Esophagus squamous epithelium (tissue), 5 donors: ENCODE measurements around the gene VEGFB. TPM values are rescaled to one million over a fixed set of nuclear protein-coding genes. Genes with fewer than 3 reads are reported as not detected.
A peak's percentile ranks its signal among the peaks of the same experiment; 100 is the strongest.

Experiments
- DNase-seq: peaks from one replicate; lab custom pipeline; 2025; lab: John Stamatoyannopoulos, UW
- H3K27ac ChIP-seq, 4 donors: fragments of 200-600 bp; sonication (generic); one replicate each; pipeline ENCODE4 v1.5.1; 2016 to 2019; ENCODE audit warnings: mild to moderate bottlenecking in 1 of 4
- H3K27me3 ChIP-seq, 4 donors: fragments of 200-600 bp; sonication (generic); 1 replicate in 3 of 4; 2 replicates in 1 of 4; pipeline versions ENCODE4 v1.5.1 to v1.6.0; 2017 to 2021; ENCODE audit warnings: antibody characterized with exemption in 1 of 4
- H3K36me3 ChIP-seq, 3 donors: fragments of 200-600 bp; sonication (generic); one replicate each; pipeline ENCODE4 v1.5.1; 2016 to 2019
- H3K4me1 ChIP-seq, 3 donors: fragments of 200-600 bp; sonication (generic); one replicate each; pipeline ENCODE4 v1.5.1; 2017 to 2019
- H3K4me3 ChIP-seq, 4 donors: fragments of 200-600 bp; sonication (generic); 1 replicate in 3 of 4; 2 replicates in 1 of 4; pipeline ENCODE4 v1.5.1; 2016 to 2019; ENCODE audit warnings: mild to moderate bottlenecking in 2 of 4, moderate library complexity in 1 of 4
- H3K9me3 ChIP-seq, 3 donors: fragments of 200-600 bp; sonication (generic); one replicate each; pipeline ENCODE4 v1.5.1; 2016 to 2019
- CTCF ChIP-seq, 6 experiments: fragments of 450-650 bp in 4 of 6; fragments of 200-600 bp in 2 of 6; sonication (generic) in 2 of 6; IDR thresholded peaks; one replicate each; pipeline ENCODE4 v1.5.1; 2016 to 2019; ENCODE audit warnings: antibody characterized with exemption in 6 of 6, mild to moderate bottlenecking in 4 of 6, moderate library complexity in 4 of 6
- POLR2A ChIP-seq, 4 donors: fragments of 450-650 bp; IDR thresholded peaks; one replicate each; pipeline ENCODE4 v1.6.1; 2017; ENCODE audit warnings: antibody characterized with exemption in 4 of 4, mild to moderate bottlenecking in 4 of 4, moderate library complexity in 3 of 4
- WGBS, 2 donors: methylation state at CpG; one replicate each; pipeline ENCODE4 v1.1.5; 2018; 5-methylcytosine and 5-hydroxymethylcytosine counted together
- intact Hi-C: fragments of 100-400 bp; cut with DNase I; formaldehyde crosslinking; loops from one replicate; pipeline ENCODE4 v1.15.0; 2022
- total RNA-seq, 4 donors: library from RNA; depleted of rRNA; stranded (reverse); fragments of >200 nt; gene quantifications; one replicate each; pipeline ENCODE4 v1.1.0, GENCODE V29; 2016
- donor health status: DM: yes; HTN: yes; CAD: no.

Gene VEGFB
- total RNA-seq, 4 donors from 2014 or later = 18.0 to 50.5 (median 30.9) TPM

DNA sequence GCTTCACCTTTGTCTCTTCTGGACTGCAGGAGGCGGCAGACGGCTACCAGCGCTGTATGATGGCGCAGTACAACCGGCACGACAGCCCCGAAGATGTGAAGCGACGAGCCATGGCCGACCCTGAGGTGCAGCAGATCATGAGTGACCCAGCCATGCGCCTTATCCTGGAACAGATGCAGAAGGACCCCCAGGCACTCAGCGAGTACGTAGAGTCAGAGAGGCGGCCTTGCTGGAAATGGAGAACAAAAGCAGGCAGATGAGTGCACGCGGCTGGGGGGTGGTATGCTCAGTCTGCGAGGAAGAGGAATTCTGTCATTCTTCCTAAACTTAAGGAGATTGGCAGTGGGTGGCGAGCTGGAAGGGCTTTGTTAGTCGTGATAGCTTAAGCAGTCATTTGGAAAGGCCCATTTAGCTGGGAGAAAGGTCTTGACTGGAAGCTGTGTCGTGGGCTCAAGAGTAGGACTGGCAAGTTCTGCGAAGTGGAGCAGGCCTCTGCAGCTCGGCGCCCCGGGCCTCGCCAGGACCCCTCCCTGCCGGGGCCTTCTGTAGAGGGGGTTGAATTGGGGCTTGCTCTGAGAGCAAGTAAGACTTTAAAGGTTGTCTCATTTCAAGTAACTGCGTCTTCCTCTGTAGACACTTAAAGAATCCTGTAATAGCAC lies 30.8 kb upstream of the VEGFB start:
- peaks cover 13 to 89% (median 42%) of the 10 kb centered on the region in 3 donors for H3K36me3 ChIP-seq
- no peak for DNase-seq
- no peaks in the 10 kb centered on the region for H3K27me3 ChIP-seq
- no peaks in the 10 kb centered on the region for H3K9me3 ChIP-seq
- H3K4me3 ChIP-seq = no peak overlapping the region
- WGBS, 2 donors = 83 to 90% methylated on average over 17 to 22 of the region's 27 CpGs
- intact Hi-C loops = loop anchor here (5.0 kb wide), 1 partner anchor 99 kb away; the partner anchor contains the start of gene CATSPERZ
- no peak overlapping the region for H3K27ac ChIP-seq
- peaks cover 4 to 48% (median 8%) of the 10 kb centered on the region in 3 donors for H3K4me1 ChIP-seq
- TF ChIP-seq CTCF (IDR thresholded peaks at IDR 0.05) (no peak), POLR2A (IDR thresholded peaks at IDR 0.05) (no peak)

- WGBS, 2 donors = 83% methylated on average over 16 of the region's 16 CpGs
- H3K9me3 ChIP-seq = no peaks in the 10 kb centered on the region
- intact Hi-C loops = loop anchor here (5.0 kb wide), 1 partner anchor 98 kb away; the partner anchor contains the start of gene CATSPERZ
- no peak for TF ChIP-seq POLR2A (IDR thresholded peaks at IDR 0.05)
- peak overlapping the region in 1 of 4 donors; percentile 38 for H3K27ac ChIP-seq
- peaks cover 4 to 52% (median 8%) of the 10 kb centered on the region in 3 donors for H3K4me1 ChIP-seq
- no peaks in the 10 kb centered on the region for H3K27me3 ChIP-seq
- no peak for DNase-seq
- H3K36me3 ChIP-seq = peaks cover 13 to 84% (median 40%) of the 10 kb centered on the region in 3 donors
- H3K4me3 ChIP-seq = no peak overlapping the region
Observed at GRCh38 chr11:64204080-64204440, 30.3 kb upstream of the VEGFB start.

DNA sequence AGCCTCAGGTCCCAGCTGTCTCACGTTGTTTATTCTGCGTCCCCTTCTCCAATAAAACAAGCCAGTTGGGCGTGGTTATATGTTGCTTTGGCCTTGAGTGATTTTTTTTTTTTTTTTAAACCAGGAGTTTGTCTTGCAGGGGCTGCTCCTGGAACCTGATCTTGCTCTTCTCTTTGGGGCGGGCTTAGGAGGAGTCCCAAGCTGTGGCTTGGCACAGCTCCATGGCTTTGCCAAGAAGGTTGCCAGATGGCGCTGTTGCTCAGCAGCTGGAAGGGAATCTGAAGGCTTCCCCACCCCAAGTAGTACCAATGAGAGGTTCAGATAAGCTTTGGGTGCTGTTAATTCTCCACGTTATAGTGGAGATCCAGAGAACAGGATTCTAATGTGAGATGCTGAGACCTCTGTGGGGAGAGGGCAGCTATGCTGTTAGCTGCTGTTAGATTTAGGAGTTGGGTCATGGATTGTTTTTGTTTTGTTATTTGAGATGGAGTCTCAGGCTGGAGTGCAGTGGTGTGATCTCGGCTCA lies 29.9 kb upstream of the VEGFB start:
- intact Hi-C loops = loop anchor here (5.0 kb wide), 1 partner anchor 98 kb away; the partner anchor contains the start of gene CATSPERZ
- peaks cover 13 to 79% (median 37%) of the 10 kb centered on the region in 3 donors for H3K36me3 ChIP-seq
- no peaks in the 10 kb centered on the region for H3K27me3 ChIP-seq
- no peaks in the 10 kb centered on the region for H3K9me3 ChIP-seq
- no peak for TF ChIP-seq POLR2A (IDR thresholded peaks at IDR 0.05)
- TF ChIP-seq CTCF (IDR thresholded peaks at IDR 0.05) = peak; percentile 66 to 87 (median 73)
- no peak overlapping the region for H3K4me3 ChIP-seq
- peaks cover 4 to 52% (median 8%) of the 10 kb centered on the region in 3 donors for H3K4me1 ChIP-seq
- H3K27ac ChIP-seq = peak overlapping the region in 3 of 4 donors; percentile 38 to 89 (median 87)
- no peak for DNase-seq
- 19 to 30% methylated on average over 7 of the region's 7 CpGs for WGBS, 2 donors

- no peaks in the 10 kb centered on the region for H3K9me3 ChIP-seq
- intact Hi-C loops = no loop called here
- H3K4me1 ChIP-seq = peaks cover 4 to 52% (median 8%) of the 10 kb centered on the region in 3 donors
- no peaks in the 10 kb centered on the region for H3K27me3 ChIP-seq
- H3K36me3 ChIP-seq = peaks cover 13 to 73% (median 18%) of the 10 kb centered on the region in 3 donors
- peak within 1 kb of the TSS; percentile 29 to 64 (median 42) for H3K4me3 ChIP-seq
- WGBS, 2 donors = 42% methylated on average over 7 of the region's 27 CpGs; no CpG with 5 or more reads in 1 of the 2 donors
- no peak for DNase-seq
- H3K27ac ChIP-seq = peak within 1 kb of the TSS; percentile 76 to 89 (median 82)
- TF ChIP-seq POLR2A (IDR thresholded peaks at IDR 0.05) (peak in 1 of 4 donors; percentile 55), CTCF (IDR thresholded peaks at IDR 0.05) (peak in 1 of 6 experiments; percentile 7)
Observed at GRCh38 chr11:64206457-64207255, 27.7 kb upstream of the VEGFB start, which contains the start of gene FERMT3. TSS of gene FERMT3 (plus strand) at chr11:64206721. CDS start at chr11:64207365, 644 bp downstream.
